HL-60 (cell line): ENCODE data around the gene CCDC85B.

Source experiments
- DNase-seq, 2 experiments: peaks; one replicate each; pipeline ENCODE4 v3.0.0-alpha.2; 2010 to 2020; ENCODE audit warnings: low read depth in 1 of 2, low spot score in 1 of 2
- H3K27ac ChIP-seq: fragments of 250-450 bp; sonication (Bioruptor Pico); replicated peaks from 2 replicates; pipeline ENCODE4 v1.5.1; 2020; ENCODE audit warnings: mild to moderate bottlenecking, moderate library complexity
- H3K27me3 ChIP-seq: fragments of 250-450 bp; sonication (Bioruptor Pico); 2 replicates; pipeline ENCODE4 v1.5.1; 2021; ENCODE audit warnings: mild to moderate bottlenecking, moderate library complexity; ENCODE audit not compliant: insufficient read depth, poor library complexity, severe bottlenecking
- H3K4me3 ChIP-seq: replicated peaks from 2 replicates; pipeline ENCODE4 v1.5.1; 2011; ENCODE audit warnings: mild to moderate bottlenecking, control low read depth, low read length; ENCODE audit not compliant: insufficient read depth
- CTCF ChIP-seq: IDR thresholded peaks from one replicate; pipeline ENCODE4 v1.5.1; 2011; ENCODE audit warnings: low read length, control low read depth, inconsistent platforms; ENCODE audit not compliant: insufficient read depth
- GABPA ChIP-seq: IDR thresholded peaks from 2 replicates; pipeline ENCODE4 v1.6.1; 2012; ENCODE audit warnings: low read depth
- POLR2AphosphoS5 ChIP-seq: IDR thresholded peaks from 2 replicates; pipeline ENCODE4 v1.6.1; 2012; ENCODE audit warnings: low read depth
- REST ChIP-seq: IDR thresholded peaks from 2 replicates; pipeline ENCODE4 v1.6.1; 2012; ENCODE audit warnings: low read depth; ENCODE audit not compliant: insufficient replicate concordance
- SPI1 ChIP-seq: IDR thresholded peaks from 2 replicates; pipeline ENCODE4 v1.6.1; 2012; ENCODE audit warnings: low read depth, mild to moderate bottlenecking, borderline replicate concordance

The CCDC85B gene

GRCh38 chr11:65894034-65894591, 3.6 kb downstream of the CCDC85B start:
- Histone ChIP-seq H3K4me3 (peak overlapping the region; percentile 30), H3K27ac (peak overlapping the region; percentile 70)

GRCh38 chr11:65895482-65895981, 5.1 kb downstream of the CCDC85B start:
- no peak for DNase-seq
- Histone ChIP-seq H3K4me3 (no peak overlapping the region), H3K27ac (no peak overlapping the region), H3K27me3 (no peaks in the 10 kb centered on the region)
- TF ChIP-seq SPI1 (no peak), POLR2AphosphoS5 (no peak), GABPA (no peak), CTCF (no peak), REST (no peak)

More at GRCh38 chr11:65894034-65894591, 3.6 kb downstream of the CCDC85B start:
- peak in 1 of 2 experiments; percentile 69 for DNase-seq
- no peaks in the 10 kb centered on the region for H3K27me3 ChIP-seq
- TF ChIP-seq SPI1 (peak; percentile 68; the same call in 1 of the 2 replicates), REST (no peak), POLR2AphosphoS5 (peak; percentile 58; the same call in 1 of the 2 replicates), GABPA (peak; percentile 85)

GRCh38 chr11:65896034-65896999, 5.8 kb downstream of the CCDC85B start:
- H3K27me3 ChIP-seq, result no peaks in the 10 kb centered on the region
- TF ChIP-seq REST, result no peak
- TF ChIP-seq SPI1, result no peak
- H3K27ac ChIP-seq, result no peak overlapping the region
- no peak for DNase-seq
- H3K4me3 ChIP-seq, result no peak overlapping the region
